Stimulated activated CD8-positive, alpha-beta memory T cell treated with anti-CD3 and anti-CD28 coated beads, Interleukin-15, amount 100 ng/mL, for 48 hours (primary cell): ENCODE data around the gene TP73.

Experiments
- DNase-seq, 2 donors: peaks; one replicate each; pipeline ENCODE4 v3.0.0-alpha.2; 2020; ENCODE audit warnings: low read depth in 2 of 2

TP73 gene

DNA sequence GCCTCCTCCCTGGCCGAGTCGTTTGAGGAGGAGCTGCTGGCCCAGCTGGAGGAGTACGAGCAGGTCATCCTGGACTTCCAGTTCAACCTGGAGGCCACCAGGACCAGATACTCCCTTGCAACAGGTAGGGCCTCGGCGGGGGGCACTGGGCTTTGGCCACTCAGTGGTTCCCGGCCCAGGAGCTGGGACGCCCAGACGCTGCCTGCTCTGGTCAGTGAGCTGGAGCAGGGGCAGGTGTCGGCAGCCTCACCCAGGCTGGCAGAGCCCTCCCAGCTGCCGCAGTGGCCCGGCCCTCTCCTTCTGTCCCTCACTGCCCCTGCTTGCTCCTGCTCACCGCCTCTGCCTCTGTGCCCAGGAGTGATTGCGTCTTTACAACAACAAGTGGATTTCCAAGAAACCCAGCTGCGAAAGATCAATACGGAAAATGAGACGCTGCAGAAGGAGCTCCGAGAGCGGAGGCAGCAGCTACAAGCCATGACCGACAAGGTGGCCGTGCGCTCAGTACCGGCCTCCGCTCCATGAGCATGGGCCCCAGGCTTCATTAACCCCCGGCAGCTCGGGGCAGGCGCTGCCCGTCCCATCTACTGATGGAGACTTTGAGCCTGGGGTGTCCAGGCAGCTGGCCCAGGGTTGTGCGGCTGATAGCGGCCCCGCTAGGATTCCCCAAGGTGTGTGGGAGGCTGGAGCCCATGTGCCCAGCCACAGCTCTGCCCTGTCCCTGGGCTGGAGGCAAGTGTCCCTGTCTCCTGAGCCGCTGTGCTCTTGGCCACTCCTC lies 111.2 kb downstream of the TP73 start:
- DNase-seq, result no peak

DNA sequence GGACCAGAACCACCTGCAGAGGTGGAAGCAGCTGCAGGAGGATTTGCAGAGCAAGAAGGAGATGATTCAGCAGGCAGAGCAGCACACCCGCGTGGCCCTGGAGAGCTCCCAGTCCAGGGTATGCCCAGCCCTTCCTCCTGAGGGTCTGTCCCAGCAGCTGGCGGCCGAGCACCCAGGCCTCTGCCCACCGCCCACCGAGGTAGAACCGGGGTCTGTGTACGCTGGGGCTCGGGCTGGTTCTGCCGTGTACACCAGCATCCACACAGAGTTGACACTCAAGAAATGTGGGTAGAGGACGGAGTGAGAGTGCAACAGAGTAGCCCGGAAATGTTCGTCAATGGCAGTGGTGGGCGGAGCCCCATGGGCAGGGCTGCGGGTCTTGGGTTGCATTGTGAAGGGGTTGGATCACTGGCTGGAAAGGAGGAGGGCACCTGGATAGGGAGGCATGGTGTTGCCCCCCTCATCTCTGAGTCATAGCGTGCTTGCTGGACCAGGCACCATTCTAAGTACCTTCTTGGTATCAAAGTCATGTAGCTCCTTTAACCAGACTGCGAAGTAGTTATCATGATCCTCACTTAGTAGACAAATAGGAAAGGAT lies 115.1 kb downstream of the TP73 start:
- no peak for DNase-seq

DNA sequence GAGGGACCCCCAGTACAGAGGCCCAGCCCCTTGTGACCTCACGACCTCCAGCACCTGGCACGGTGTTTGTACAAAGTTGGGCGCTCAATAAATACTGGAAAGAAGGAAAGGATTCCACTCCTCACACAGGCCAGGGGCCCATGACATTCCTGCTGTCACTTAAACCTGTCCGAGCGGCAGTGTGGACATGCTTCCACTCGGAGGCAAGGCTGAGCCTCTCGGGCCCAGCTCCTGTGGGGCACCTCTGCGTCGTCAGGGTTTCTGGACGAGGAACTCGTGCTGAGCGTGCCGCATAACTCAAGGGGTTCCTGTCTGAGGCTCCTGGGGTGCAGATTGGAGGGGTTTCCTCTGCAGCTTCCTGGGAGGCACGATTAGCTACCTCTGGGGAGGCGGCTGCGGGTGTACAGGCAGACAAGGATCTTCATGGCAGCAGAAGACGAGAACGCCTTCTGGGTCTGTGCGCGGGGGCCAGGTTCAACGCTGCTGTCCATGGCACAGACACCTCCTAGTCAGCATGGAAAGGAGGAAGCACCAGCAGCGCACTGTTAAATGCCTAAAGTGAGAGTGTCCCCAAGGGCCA lies 116.6 kb downstream of the TP73 start:
- DNase-seq, result no peak

DNA sequence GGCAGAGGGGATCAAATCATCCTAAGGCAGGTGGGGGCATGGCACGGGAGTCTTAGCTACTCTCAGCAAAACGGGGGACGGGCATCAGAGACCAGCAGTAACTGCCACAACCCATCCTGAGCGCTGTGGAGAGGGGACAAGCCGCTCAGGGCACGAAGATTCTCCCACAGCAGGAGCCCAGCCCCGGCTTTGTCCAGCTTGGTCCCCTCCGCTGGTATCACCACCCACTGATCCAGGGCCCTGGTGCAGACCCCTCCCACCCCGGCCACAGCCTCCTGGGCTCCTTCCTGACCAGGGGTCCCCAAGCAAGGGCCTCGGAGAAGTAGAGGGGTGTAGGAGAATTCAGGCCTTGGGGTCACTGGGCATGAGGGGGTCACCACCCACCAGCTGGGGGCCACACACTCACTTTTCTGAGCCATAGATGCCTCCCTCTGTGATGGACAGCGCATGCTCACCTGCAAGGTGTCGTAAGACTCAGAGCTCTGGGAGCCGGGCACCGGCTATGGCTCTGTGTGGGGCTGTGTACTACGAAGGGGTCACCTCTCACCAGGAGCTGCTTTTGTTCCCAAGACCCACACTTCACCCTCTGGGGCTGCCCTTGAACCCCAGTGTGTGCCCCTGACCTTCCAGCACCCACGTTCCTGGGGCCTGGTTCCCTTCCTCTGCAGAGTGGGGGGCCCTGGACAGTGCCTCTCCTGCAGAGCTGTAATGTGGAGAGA lies 117.9 kb downstream of the TP73 start:
- DNase-seq, result no peak

DNA sequence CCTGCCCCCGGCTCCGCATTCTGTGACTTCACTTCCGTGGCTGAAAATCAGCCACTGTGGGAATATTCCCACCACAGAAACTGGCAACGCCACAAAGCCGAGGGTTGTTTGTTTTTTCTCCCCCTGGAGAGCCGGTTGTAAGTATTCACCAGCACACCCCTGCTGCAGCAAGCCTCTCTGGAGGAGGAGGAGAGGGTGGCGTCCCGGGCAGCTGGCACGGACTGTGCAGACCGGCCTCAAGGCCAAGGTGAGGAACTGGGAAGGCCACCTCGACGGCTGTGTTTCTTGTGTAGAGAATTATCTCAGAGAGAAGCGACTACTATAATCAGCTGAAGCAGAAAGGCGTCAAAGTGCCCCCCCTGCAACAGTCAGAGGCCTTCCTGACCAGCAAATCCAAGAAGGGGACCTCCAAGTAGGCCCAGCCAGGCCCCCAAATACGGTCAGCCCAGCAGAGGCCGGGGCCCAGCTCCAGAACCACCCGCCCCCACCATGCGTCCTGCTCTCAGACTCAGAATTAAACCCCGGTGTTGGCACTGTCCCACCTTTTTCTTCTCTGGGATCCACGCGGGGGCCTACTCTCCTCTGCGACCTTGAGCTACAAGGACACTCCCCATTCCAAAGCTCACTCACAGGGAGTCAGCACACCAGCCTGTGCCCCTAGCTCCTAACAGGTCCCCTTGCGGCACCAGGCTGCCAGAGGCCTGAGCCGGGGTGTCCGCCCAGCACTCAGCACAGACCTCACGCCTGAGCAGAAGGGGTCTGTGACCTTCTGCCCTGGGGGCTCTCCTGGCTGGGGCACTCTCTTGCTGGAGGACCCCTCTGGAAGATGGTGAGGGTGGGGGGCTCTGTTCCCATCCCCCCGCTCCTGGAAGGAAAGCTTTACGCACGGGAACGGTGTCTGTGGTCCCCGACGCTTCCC lies 119.1 kb downstream of the TP73 start:
- no peak for DNase-seq

DNA sequence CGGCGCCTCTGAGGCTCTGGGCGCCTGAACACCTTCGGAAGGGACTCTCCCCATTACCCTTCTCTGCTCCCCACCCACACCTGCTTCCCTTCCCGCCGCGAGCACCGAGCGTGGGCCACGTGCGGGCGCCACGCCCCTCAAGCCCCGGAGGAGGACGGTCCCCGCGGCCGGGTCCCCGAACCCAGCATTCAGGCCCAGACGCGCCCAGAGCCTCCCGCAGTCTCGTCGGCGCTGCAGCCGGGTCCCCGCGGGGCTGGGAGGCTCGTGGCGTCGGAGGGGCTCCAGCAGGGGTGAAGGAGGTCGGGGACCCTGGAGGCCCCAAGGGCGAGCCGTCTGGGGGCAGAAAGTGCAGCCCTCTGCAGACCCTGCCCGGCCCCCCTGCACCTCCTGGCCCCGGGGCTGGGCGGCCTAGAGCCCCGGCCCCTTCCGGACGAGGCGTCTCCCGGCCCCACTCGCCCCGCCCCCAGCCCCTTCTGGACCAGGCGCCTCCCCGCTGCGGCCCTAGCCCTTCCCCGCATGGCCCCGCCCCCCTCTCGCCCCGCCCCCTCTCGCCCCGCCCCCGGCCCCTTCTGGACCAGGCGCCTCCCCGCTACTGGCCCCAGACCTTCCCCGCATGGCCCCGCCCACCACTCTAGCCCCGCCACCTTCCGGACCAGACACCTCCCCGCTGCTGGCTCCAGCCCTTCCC lies 119.9 kb downstream of the TP73 start:
- peak; percentile 79 to 86 for DNase-seq

DNA sequence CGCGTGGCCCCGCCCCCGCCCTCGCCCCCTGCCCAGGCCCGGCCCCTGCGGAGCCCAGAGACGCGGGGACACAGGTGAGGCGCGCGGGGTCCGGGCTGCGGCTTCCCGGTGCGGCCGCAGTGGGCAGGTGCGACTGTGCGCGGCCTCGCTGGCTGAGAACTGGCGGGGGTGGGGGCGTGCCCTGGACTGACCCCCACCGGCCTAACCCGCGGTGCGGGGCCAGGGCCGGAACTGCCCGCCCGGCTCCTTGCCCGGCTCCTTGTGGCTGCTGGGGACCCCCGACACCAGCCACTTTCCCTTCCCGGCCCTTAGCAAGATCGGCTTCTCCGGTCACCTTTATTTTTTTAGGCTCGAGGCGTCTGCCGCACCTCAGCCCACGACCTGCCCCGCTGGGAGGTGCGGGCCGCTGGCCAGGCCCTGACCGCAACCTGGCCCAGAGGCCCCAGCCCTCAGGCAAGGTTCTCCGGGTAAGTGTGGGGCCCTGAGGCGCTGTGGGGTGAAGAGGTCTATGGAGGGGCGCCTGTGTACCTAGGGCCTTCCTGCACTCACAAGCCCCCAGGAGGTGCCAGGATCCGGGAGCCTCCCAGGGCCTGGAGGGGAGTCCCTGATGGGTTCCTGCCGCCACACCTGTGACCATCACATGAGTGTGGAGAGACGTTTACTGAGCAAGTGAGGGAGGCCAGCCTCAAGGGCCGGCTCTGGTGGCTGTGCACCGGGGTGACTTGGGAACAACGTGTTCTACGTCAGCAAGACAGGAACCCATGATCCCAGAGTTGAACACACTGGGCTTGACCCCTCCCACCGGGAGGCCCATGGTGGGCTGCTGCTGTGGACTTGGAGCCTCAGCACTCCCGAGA lies 120.6 kb downstream of the TP73 start, which contains the start of gene SMIM1:
SMIM1 (plus strand) TSS at position 35 of the 857 bp plus-strand sequence. CDS start 2,625 bp downstream, outside the sequence.
- DNase-seq, result no peak

DNA sequence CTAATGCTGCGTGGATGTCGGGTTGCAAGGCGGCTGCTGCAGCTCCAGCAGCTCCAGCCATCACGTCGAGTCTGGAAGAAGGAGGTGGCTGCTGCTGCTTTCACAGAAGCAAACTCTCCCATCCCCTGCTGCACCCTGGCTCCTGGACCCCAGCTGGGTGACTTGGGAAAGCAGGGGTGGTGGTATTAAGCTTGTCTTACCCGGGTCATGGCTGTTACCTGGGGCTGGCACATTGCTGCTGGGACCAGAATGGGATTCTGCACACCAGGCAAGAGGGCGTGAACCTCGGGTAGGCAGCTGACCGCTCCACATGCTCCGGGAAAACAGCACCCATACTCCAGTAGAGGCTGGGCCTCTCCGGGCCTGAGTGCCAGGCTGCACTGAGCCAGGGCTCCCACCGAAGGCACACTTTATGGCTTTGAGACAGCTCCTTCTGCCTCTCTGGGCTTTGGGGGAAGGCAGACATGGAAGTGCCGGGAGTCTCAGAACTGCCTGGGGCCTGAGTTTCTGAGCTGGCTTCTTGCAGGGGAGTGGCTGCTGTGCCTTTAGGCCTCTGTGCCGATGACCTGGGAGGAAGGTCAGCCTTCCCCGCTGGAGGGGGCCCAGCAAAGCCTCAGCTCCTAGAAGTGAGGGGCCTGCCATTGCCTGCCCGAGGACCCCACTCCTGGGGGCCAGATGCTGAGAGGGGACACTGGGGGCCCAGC lies 121.4 kb downstream of the TP73 start:
- DNase-seq, result no peak

DNA sequence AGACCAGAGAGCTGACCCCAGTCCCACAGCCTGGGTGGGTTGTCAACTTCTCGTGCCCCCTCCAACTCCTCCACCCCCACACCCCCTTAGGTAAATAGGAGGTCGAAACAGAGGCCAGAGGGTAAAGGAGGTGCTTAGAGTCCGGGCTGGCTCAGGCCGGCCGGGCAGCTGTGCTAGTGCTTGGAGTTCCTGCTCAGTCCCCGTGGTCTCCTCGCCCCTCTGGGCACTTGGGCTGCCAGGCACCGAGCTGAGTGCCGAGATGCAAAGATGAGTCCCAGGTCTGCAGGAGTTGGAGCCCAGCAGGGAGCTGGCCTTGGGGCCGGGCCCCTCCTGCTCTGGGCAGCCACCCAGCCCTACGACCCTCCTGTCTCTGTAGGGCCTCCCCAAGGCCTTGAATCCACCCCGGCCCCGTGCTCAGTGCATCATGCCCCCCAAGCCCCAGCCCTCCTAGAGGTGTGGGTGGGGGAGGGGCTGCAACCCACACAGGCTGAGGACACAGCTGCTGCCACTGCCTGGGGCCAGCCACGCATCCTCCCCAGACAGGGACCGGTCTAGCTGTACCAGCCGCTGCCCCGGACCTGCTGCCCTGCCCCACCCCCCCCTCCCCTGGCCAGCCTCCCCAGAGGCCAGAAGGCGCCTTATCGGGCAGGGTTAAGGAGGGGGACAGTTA lies 122.1 kb downstream of the TP73 start:
- no peak for DNase-seq

DNA sequence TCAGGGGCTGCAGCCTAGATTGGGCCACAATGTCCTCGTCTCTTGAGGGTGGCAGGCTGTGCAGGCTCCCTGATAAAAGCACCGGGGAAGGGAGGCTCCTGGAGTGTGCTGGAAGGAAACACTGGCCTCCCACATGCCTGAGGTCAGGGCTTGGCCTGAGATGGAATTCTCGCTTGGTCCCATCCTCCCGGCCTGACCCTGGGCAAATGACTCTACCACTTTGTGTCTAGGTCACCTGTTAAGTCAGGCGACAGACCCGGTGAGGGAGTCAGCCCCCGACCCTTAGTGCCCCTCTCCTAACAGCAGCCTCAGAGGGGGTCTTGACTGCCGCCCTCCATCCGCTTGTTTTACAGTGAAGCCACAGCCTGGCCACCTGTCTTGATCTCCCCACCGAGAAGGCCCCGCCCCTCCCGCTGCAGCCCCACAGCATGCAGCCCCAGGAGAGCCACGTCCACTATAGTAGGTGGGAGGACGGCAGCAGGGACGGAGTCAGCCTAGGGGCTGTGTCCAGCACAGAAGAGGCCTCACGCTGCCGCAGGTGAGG lies 122.7 kb downstream of the TP73 start:
- no peak for DNase-seq

DNA sequence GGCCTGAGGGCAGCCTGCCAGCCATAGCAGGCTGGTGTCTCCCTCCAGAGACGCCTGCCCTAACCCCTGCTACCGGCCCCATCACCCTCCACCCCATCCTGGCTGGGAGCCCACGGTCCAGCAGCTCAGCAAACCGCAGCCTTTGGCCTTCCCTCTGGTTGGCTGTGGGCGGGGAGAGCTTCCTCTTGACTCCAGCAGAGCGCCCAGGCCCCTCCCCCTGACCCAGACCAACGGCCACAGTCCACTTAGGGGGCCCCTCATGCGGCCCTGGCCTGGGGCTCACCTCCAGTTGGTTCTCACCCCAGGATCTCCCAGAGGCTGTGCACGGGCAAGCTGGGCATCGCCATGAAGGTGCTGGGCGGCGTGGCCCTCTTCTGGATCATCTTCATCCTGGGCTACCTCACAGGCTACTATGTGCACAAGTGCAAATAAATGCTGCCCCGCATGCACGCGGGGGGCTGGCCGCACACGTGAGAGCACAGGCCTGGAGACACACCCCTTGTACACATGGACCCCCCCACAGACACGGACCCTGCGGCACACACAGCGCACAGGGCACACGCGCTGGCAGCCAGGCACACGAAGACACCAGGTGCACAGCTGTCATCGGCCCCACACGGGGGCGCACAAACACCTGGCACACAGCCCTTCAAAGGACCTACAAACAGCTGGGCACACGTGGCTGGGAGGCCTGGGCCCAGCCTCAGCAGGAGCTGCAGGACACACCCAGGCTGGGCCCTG lies 123.3 kb downstream of the TP73 start:
- DNase-seq, result peak in 1 of 2 donors; percentile 37

DNA sequence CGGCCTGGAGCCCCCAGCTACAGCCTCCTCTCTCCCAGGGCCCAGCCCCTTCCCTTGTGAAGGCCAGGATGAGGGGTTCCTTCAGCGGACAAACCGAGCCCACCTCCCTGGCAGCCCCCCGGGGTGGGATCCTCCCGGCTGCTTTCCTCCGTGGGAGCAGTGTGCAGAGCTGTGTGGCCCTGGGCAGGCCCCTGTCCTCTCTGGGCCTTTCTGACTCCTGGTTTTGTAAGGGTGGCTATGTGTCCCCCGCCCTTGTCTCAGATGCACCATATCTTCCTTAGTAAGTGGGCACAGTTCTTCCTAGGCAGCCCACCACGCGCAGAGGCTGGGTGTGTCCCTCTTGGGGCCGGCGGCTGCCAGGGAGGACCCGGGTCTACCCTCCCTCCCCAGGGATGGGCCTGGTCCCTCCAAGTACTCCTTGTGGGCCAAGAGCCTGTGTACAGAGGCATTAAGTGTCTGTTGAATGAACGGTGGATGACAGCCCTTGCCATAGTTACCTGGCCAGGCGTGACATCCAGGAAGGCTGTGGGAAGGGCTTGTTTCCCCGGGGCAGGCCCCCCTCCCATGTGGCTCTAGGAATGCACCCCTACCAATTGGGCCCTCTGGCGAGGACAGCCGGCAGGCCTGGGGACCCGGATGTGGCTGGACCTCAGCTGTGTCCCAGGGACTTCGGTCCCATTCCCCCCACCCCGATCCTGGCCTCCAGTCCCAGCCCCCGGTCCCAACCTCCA lies 124.1 kb downstream of the TP73 start:
- no peak for DNase-seq

DNA sequence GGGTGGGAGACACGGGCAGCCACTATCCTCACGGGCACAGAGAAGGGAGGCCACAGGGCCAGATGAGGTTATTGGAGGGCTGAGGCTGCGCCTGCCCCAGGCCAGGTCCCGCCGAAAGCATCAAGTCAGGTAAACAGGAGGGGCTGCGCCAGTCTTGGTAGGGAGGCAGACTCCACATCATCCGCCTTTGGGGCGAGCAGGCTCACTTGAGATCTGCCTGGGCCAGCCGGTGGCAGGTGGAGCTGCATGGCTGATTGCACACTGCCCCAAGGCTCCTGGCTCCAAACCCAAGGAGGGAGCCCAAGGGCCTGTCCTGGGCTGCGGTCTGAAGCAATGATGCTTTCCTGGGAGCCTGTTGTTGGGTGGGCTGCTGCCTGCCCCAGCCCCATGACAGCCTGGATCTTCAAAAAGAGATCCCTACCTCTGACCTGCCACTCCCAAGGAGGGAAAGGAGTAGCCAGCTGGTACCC lies 124.8 kb downstream of the TP73 start:
- DNase-seq, result no peak

DNA sequence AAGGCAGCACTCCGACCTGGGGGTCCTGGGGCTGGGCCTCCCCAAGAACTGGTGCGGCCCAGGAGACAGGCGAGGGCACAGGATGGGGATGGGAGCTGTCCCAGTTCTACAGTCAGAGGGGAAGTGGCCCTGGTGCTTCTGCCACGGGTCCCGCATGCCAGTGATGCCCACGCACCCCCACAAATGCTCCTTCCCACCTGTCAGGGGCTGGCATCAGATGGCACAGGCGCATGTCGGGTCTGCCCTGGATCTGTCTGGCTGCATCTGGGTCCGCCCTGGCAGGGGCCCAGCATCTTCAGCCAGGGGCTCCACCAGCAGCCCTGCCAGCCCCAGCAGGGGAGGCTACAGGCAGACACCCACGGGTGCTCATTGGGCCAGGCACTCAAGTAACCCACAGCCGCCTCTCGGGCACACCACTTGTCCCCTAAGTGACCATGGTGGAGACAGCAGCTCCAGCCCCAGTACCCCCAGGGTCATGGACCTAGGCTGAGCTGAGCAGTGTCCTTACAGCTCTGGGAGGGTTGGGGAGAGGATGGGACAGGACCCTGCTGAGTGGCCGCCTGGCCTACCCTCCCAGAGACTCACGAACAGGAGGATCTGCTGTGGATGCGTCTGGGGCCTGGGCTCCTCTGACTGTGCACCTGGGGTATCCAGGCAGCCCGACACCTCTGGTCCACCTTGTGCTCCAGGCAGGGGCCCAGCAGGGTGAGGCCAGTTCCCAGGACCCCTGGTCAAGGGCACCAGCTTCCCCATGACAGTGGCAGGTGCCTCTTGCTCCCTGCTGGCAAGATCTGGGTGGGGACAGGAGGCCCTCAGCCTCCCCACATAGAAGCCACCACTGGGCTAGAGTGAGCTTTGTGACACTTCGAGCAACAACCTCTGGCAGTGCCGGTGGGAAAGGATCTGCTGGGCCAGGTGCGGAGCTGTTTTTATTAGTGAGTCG lies 125.6 kb downstream of the TP73 start:
- no peak for DNase-seq

DNA sequence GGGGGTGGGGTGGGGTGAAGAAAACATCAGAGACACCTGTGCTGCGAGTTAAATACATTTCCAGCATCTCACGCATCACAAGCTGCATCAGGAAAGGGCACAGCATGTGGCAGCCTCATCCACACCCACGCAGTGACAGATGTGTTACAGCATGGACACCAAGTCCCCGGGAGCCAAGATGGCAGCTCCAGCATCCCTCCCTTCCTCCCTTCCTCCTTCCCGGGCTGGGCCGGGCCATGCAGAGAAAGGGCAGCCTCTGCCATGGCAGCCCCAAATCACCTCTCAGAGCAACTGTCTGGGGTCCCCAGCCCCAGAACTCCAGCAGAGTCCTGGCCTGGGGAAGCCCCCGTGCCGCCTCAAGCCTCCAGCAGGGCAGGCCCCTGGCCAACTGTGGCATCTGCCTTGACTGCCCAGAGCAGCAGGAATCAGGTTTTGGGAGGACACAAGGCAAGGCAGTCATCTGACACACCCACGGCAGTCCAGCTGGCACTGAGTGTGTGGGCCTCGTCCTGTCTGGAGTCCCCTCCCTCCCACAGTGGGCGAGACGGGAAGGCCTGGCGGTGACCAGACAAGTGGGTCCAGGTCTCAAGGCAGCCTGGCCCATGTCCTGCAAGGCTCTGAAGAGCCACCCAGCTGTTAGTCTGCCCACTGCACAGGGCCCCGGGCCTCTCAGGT lies 126.4 kb downstream of the TP73 start:
- no peak for DNase-seq
